Activated naive CD8-positive, alpha-beta T cell treated with anti-CD3 and anti-CD28 coated beads, Interleukin-2, amount 50 U/mL, for 16 hours (primary cell): ENCODE results near the gene MYLK.
"Not testable (repeated sequence)": the region's sequence is repeated elsewhere in the genome, so short reads cannot be mapped to it uniquely, and the experiment has no call there.

Experiments
- DNase-seq: peaks from one replicate; pipeline ENCODE4 v3.0.0-alpha.2; 2020; ENCODE audit warnings: low read depth, low spot score

The MYLK gene

GRCh38 chr3:123884203-123884831, at the start of gene MYLK:
TSS of gene MYLK (minus strand) at chr3:123884332. CDS start at chr3:123793841, 90,491 bp downstream.
- no peak for DNase-seq

GRCh38 chr3:123930445-123930844, 46.3 kb upstream of the MYLK start:
- no peak for DNase-seq

- no peak for DNase-seq
Measured at GRCh38 chr3:123929325-123929724, 45.2 kb upstream of the MYLK start.

DNA sequence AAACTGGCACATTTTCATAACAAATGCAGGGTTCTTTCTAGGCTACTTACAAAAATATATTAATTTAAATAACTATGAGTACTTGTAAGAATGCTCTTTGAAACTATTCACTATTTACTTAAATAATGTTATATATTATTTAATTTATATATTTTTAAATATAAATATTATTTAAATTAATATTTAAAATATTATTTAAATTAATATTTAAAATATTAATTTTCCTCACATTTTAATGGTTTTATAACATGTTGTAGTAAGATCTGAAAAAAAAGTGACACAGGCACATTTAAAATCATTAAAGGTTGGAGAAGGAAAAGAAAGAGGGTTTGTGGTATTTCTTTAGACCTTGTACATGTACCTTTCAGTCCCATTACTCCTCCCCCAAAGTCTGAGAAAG, 42.3 kb upstream of the MYLK start:
- DNase-seq = no peak

GRCh38 chr3:123920868-123921267, 36.7 kb upstream of the MYLK start:
- DNase-seq = no peak

GRCh38 chr3:123920383-123920782, 36.3 kb upstream of the MYLK start:
- DNase-seq = no peak

- DNase-seq = no peak
Measured at GRCh38 chr3:123919353-123919752, 35.2 kb upstream of the MYLK start.

- no peak for DNase-seq
Measured at GRCh38 chr3:123914829-123915228, 30.7 kb upstream of the MYLK start.

- no peak for DNase-seq
Measured at GRCh38 chr3:123909785-123910184, 25.7 kb upstream of the MYLK start.

DNA sequence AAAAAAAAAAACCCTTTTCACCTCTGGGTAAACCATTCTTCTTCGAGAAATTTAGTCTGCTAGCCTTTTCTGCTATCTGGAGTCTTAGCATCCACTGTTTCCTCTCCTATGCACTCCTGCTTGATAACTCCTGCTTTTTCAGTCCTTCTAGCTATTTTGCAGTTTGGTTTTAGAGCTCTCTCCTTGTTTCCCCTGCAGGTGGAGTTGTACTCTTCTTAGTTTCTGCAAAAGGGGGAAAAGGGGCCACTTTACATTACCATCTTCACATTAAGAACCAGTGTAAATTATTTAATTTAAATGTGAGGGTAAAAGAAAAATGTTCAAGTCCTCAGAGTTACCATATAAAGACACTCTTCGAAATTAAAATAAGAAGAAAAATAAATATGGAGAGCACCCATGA, 23.6 kb upstream of the MYLK start:
- no peak for DNase-seq

GRCh38 chr3:123899300-123899865, 15.3 kb upstream of the MYLK start:
- DNase-seq = no peak

DNA sequence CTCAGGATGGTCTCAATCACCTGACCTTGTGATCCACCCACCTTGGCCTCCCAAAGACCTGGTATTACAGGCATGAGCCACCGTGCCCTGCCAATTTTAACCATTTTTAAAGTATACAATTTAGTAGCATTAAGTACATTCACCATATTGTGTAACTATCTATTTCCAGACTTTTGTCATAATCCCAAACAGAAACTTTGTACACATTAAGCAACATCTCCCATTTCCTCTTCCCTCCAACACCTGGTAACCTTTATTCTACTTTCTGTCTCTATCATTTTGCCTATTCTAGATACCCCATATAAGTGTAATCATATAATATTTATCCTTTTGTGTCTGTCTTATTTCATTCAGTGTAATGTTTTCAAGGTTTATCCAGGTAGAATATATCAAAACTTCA, 8.9 kb upstream of the MYLK start:
- no peak for DNase-seq

- no peak for DNase-seq
Measured at GRCh38 chr3:123892195-123892594, 8.1 kb upstream of the MYLK start.

- not testable (repeated sequence) for DNase-seq
Measured at GRCh38 chr3:123890991-123891390, 6.9 kb upstream of the MYLK start.

- DNase-seq = not testable (repeated sequence)
Measured at GRCh38 chr3:123890162-123890561, 6.0 kb upstream of the MYLK start.

DNA sequence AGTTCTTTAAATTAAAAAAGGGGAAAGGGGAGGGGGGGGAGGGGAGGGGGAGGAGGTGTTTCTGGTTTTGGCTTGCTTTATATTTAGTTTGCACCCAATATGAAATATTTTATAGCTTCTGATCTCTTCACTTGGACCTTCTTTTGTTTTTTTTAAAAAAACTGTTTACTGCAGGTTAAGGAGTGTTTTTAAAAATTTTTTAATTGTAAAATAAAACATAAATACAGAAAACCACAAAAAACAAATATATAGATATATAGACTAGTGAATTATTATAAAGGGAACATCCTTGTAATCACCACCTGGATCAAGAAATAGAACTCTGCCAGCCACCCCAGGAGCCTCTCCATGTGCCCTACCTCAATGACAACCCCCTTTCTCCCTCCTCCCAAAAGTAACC, 861 bp upstream of the MYLK start:
- DNase-seq = no peak

DNA sequence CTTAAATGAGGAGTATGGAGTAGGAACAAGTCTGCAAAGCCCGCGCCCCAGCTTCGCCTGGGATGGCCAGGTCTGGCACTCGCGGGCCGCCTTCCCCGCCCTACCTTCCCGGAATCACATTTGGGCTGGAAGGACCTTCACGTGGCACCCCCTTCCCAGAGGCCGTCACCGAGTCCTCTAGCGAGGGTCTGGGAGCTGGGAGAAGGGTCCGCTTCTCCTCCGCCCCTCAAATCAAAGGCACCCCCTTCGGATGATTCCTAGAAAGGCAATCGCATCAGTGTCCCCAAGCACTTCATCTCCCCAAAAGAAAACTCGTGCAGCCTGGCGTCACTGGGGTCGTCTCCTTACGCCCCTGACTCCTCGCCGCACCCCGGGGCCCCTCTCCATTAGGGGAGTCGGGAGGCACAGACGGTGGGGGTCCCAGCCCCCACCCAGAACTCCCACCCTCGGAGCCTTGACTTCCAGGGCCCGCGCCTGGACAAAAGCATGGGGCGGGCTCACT, 380 bp downstream of the MYLK start:
- no peak for DNase-seq

GRCh38 chr3:123883111-123883510, 1.0 kb downstream of the MYLK start:
- DNase-seq = no peak

DNA sequence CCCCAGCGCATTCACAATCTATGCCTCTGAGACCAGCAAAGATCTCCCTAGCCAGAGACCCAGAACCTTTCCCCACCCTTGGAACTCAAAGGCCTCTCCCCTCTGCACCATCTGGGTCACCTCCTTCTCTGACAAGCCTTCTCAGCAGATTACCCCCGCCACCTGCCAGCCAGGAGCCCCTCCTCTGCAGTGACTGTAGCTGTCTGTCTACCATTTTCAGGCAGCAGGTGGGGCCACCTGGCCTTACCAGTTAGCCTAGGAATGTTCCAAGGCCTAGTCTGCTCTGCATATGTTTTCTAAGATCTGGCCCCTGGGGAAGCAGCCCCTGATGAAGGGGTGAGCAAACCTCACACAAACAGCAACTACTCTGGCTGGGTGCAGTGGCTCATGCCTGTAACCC, 2.4 kb downstream of the MYLK start:
- DNase-seq = no peak

DNA sequence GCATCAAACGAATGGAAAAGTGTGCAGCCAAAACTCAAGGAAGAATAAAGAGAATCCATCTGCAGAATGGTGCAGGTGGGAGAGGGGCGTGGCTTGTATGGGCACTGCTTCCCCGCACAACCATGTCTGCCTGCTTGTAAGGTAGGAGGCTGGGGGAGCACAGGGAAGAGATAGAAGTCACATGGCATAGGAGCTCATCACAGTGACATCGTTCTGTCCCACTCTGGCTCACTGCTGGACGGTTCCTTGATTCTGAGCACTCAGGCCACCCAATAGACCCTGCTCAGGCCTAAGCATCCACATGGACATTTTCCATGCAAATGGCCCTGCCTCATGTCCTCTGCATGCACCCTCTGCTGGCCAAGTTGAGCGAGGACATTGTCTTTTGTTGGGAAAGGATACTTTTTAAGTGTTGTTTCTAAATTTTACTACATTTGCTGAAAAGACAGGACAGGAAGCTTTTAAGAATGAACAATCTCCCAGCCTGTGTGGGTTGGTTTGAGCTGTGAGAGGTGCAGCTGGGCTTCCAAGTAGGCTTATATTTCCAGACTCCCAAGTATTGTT, 3.1 kb downstream of the MYLK start:
- no peak for DNase-seq

- DNase-seq = no peak
Measured at GRCh38 chr3:123878807-123879206, 5.3 kb downstream of the MYLK start.

- no peak for DNase-seq
Measured at GRCh38 chr3:123877965-123878364, 6.2 kb downstream of the MYLK start.

DNA sequence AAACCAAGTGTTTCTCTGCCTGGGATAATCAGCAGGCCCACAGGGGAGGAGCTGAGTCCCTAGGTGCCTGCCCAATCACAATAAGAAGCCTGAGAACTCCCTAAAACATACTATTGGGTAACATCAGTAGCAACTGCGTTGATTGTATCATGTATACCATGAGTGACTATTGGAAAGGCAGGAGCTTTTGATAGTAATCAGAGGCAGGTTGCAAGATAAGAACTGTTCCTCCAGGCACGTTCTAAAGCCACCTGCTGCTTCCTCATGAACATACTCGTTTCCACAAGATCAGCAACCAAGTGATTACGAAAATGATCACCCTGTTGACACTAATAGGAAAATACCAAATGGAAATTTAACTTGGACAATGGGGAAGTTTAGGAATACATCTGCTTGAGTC, 6.7 kb downstream of the MYLK start:
- no peak for DNase-seq
